Gastrocnemius medialis (tissue), 4 donors: ENCODE measurements around the gene LIME1. TPM values are rescaled to one million over a fixed set of nuclear protein-coding genes. Genes with fewer than 3 reads are reported as not detected.

Source experiments
- ATAC-seq, 2 donors: fragments of 150-250 bp; one replicate each; pipeline ENCODE4 v1.9.1; 2016
- DNase-seq, 2 donors: peaks; one replicate each; pipeline ENCODE4 v3.0.0-alpha.2; 2019
- H3K27ac ChIP-seq, 4 donors: fragments of 200-600 bp; sonication (generic); 1 replicate in 1 of 4; 2 replicates in 3 of 4; pipeline ENCODE4 v1.5.1; 2016 to 2018; ENCODE audit warnings: mild to moderate bottlenecking in 2 of 4, moderate library complexity in 1 of 4
- H3K27me3 ChIP-seq, 3 donors: fragments of 200-600 bp; sonication (generic) in 2 of 3; 1 replicate in 1 of 3; 2 replicates in 2 of 3; pipeline versions ENCODE4 v1.5.1 to v1.6.0; 2016 to 2019; ENCODE audit warnings: mild to moderate bottlenecking in 1 of 3, moderate library complexity in 1 of 3
- H3K36me3 ChIP-seq, 2 donors: fragments of 200-600 bp; sonication (generic) in 1 of 2; one replicate each; pipeline ENCODE4 v1.5.1; 2017 to 2018
- H3K4me1 ChIP-seq, 2 donors: fragments of 200-600 bp; sonication (generic) in 1 of 2; one replicate each; pipeline ENCODE4 v1.5.1; 2016 to 2017; ENCODE audit warnings: mild to moderate bottlenecking in 2 of 2
- H3K4me3 ChIP-seq, 4 donors: fragments of 200-600 bp; sonication (generic) in 3 of 4; 1 replicate in 1 of 4; 2 replicates in 3 of 4; pipeline ENCODE4 v1.5.1; 2016 to 2019; ENCODE audit warnings: mild to moderate bottlenecking in 2 of 4
- H3K9me3 ChIP-seq, 3 donors: fragments of 200-600 bp; sonication (generic) in 2 of 3; 1 replicate in 1 of 3; 2 replicates in 2 of 3; pipeline ENCODE4 v1.5.1; 2016 to 2019
- POLR2A ChIP-seq, 2 donors: fragments of 450-650 bp; IDR thresholded peaks; one replicate each; pipeline ENCODE4 v1.6.1; 2017; ENCODE audit warnings: antibody characterized with exemption in 2 of 2, mild to moderate bottlenecking in 2 of 2, moderate library complexity in 2 of 2
- in situ Hi-C, 4 donors: fragments of 200-750 bp; cut with MboI; loops; one replicate each; pipeline versions ENCODE4 v1.15.0 to v1.8.0; 2017; ENCODE audit warnings: low sequenced_read_pairs in 4 of 4
- intact Hi-C: fragments of 100-400 bp; cut with DNase I; formaldehyde crosslinking; loops from one replicate; pipeline ENCODE4 v1.15.1; 2023; ENCODE audit warnings: low total_unique reads
- total RNA-seq, 4 donors: library from RNA; depleted of rRNA; stranded (reverse); fragments of >200 nt; gene quantifications; one replicate each; pipeline versions ENCODE4 v1.1.0 to v1.2.3, GENCODE V29; 2016
- TF ChIP-seq, protein P1 (sequence below), 5 experiments: fragments of 450-650 bp in 3 of 5; fragments of 200-600 bp in 2 of 5; sonication (generic) in 2 of 5; IDR thresholded peaks in 4 of 5; conservative IDR thresholded peaks in 1 of 5; 1 replicate in 4 of 5; 2 replicates in 1 of 5; pipeline ENCODE4 v1.5.1; 2016 to 2019; ENCODE audit warnings: antibody characterized with exemption in 5 of 5, mild to moderate bottlenecking in 3 of 5, moderate library complexity in 3 of 5

Gene LIME1
- total RNA-seq, 4 donors from 2014 or later = 2.0 to 6.3 (median 4.1) TPM

- no peak for DNase-seq
- Histone ChIP-seq H3K4me3 (no peak overlapping the region), H3K27me3 (no peaks in the 10 kb centered on the region), H3K36me3 (no peaks in the 10 kb centered on the region), H3K27ac (no peak overlapping the region), H3K9me3 (no peaks in the 10 kb centered on the region), H3K4me1 (no peaks in the 10 kb centered on the region)
- in situ Hi-C loops (no loop called here), intact Hi-C loops (no loop called here)
- no peak for TF ChIP-seq POLR2A (IDR thresholded peaks at IDR 0.05)
- TF ChIP-seq, protein P1, sequence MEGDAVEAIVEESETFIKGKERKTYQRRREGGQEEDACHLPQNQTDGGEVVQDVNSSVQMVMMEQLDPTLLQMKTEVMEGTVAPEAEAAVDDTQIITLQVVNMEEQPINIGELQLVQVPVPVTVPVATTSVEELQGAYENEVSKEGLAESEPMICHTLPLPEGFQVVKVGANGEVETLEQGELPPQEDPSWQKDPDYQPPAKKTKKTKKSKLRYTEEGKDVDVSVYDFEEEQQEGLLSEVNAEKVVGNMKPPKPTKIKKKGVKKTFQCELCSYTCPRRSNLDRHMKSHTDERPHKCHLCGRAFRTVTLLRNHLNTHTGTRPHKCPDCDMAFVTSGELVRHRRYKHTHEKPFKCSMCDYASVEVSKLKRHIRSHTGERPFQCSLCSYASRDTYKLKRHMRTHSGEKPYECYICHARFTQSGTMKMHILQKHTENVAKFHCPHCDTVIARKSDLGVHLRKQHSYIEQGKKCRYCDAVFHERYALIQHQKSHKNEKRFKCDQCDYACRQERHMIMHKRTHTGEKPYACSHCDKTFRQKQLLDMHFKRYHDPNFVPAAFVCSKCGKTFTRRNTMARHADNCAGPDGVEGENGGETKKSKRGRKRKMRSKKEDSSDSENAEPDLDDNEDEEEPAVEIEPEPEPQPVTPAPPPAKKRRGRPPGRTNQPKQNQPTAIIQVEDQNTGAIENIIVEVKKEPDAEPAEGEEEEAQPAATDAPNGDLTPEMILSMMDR (IDR thresholded peaks at IDR 0.05 in 4 of 5, conservative IDR thresholded peaks at IDR 0.05 in 1 of 5) = no peak
- ATAC-seq = no peak
Observed at GRCh38 chr20:63750807-63751470, 14.5 kb downstream of the LIME1 start.

- ATAC-seq (no peak), DNase-seq (no peak)
- H3K4me3 ChIP-seq = no peak overlapping the region
- H3K4me1 ChIP-seq = no peaks in the 10 kb centered on the region
- in situ Hi-C loops (no loop called here), intact Hi-C loops (no loop called here)
- no peak overlapping the region for H3K27ac ChIP-seq
- no peaks in the 10 kb centered on the region for H3K9me3 ChIP-seq
- no peaks in the 10 kb centered on the region for H3K36me3 ChIP-seq
- no peak for TF ChIP-seq POLR2A (IDR thresholded peaks at IDR 0.05)
- TF ChIP-seq, protein P1 (IDR thresholded peaks at IDR 0.05 in 4 of 5, conservative IDR thresholded peaks at IDR 0.05 in 1 of 5) = no peak
- H3K27me3 ChIP-seq = no peaks in the 10 kb centered on the region
Observed at GRCh38 chr20:63751471-63752271, 15.2 kb downstream of the LIME1 start.

DNA sequence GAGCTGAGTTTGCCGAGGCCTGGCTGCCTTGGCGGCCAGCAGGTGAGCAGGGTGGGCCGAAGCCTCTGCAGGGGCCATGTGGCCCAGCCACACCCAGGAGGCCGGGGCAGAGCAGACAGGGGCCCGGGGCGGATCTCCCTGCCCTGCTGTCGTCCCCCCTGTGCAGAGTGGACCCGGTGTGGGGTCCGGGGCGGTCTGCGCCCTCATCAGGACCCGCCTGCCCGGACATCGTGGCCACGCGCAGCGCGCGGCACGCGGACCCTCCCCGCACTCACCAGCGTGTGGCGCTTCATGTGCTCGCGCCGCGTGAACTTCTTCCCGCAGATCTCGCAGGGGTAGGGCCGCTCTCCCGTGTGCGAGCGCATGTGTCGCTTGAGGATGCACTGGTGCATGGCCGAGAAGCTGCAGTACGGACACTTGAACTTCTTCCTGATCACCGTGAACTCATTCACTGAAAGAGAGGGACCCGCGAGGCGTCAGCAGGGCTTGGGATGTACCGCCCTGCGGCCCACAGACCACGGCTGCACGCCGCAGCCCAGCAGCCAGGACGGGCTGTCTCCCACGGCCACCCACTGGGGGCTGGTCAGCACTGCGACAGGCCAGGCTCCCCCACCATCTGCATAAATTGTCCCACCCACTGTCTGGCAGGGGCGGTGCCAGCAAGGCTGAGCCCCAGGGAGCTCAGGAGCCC is 16.1 kb downstream of the LIME1 start:
- DNase-seq = no peak
- H3K27ac ChIP-seq = no peak overlapping the region
- TF ChIP-seq POLR2A (IDR thresholded peaks at IDR 0.05) = no peak
- TF ChIP-seq, protein P1 (IDR thresholded peaks at IDR 0.05 in 4 of 5, conservative IDR thresholded peaks at IDR 0.05 in 1 of 5) = no peak
- H3K36me3 ChIP-seq = no peaks in the 10 kb centered on the region
- in situ Hi-C loops (no loop called here), intact Hi-C loops (no loop called here)
- H3K9me3 ChIP-seq = no peaks in the 10 kb centered on the region
- H3K4me3 ChIP-seq = no peak overlapping the region
- H3K27me3 ChIP-seq = no peaks in the 10 kb centered on the region
- ATAC-seq = no peak
- H3K4me1 ChIP-seq = no peaks in the 10 kb centered on the region

DNA sequence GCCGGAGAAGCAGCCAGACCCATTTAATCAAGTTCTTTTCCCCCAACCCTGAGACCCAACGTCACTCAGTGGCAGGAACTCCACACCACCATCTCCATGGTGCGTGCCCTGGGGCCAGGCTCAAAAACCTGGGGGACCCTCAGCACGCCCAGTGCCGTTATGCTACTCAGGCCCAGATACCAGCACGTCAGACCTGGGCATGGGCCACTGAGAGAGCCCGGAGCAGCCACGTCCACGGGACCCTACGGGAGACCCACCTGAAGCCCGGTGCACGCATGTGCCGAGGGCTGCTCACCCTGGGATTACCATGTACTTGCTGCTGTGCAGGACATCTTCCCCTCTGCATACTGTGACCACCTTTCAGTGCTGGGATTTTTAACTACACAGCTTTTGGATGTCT is 16.9 kb downstream of the LIME1 start:
- H3K36me3 ChIP-seq = no peaks in the 10 kb centered on the region
- DNase-seq = no peak
- intact Hi-C loops (no loop called here), in situ Hi-C loops (no loop called here)
- no peak for TF ChIP-seq POLR2A (IDR thresholded peaks at IDR 0.05)
- TF ChIP-seq, protein P1 (IDR thresholded peaks at IDR 0.05 in 4 of 5, conservative IDR thresholded peaks at IDR 0.05 in 1 of 5) = no peak
- H3K4me1 ChIP-seq = no peaks in the 10 kb centered on the region
- no peaks in the 10 kb centered on the region for H3K9me3 ChIP-seq
- H3K27me3 ChIP-seq = no peaks in the 10 kb centered on the region
- no peak overlapping the region for H3K27ac ChIP-seq
- H3K4me3 ChIP-seq = no peak overlapping the region
- ATAC-seq = no peak
